GM12891 (cell line): ENCODE data around the gene NIPAL4.

Experiments
- POLR2A ChIP-seq: IDR thresholded peaks from 2 replicates; pipeline ENCODE4 v1.6.1; 2011; ENCODE audit warnings: low read depth, low read length, control low read depth
- POLR2AphosphoS5 ChIP-seq: IDR thresholded peaks from 2 replicates; pipeline ENCODE4 v1.6.1; 2011; ENCODE audit warnings: low read depth, low read length, control low read depth
- TAF1 ChIP-seq: IDR thresholded peaks from 2 replicates; pipeline ENCODE4 v1.6.1; 2011; ENCODE audit warnings: low read depth, low read length, control low read depth

GRCh38 chr5:157509587-157509986, 49.6 kb downstream of the NIPAL4 start:
- TF ChIP-seq TAF1 (no peak), POLR2AphosphoS5 (no peak), POLR2A (no peak)
